Measurements from ENCODE around the gene TEKT3. TPM values are rescaled to one million over a fixed set of nuclear protein-coding genes. Genes with fewer than 3 reads are reported as not detected.

TEKT3 gene
- polyA plus RNA-seq, 1 of the 3 experiments (the other 2 are of a cell fraction): 0.62 TPM

DNA sequence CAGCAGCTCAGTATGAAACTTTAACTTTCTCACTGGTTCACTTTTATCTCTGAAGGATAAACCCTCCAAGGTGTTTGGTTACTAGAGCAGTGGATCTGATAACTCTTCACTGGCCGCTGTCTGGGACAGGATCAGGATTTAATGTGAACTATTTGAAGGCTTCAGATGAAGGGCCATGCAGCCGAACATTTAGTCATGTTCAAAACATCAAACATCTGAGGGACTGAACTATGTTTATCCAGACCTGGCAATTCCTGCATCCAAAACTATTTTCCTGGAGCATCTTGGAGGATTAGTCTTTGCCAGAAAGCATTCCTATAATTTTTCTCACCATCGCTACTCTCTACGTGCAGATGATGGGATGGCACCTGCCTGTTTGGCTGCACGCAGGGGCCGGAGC is 55.9 kb downstream of the TEKT3 start:
- H3K4me1 ChIP-seq (ENCODE audit: control insufficient read depth in 1 of 2, insufficient read depth in 2 of 2, low read depth in 1 of 2, low read length in 1 of 2): peaks cover 0 to 18% of the 10 kb centered on the region in 2 experiments; a peak in 2 of 4 replicates
- no peak for DNase-seq
- H3K9me2 ChIP-seq: no peaks in the 10 kb centered on the region
- ChIA-PET POLR2A (no interaction called here), CTCF (no interaction called here)
- 85% methylated on average over 6 of the region's 6 CpGs for WGBS (ENCODE audit: low lambda C conversion rate)
- no peaks in the 10 kb centered on the region; the same call in 1 of the 2 replicates for H3K27me3 ChIP-seq (ENCODE audit: insufficient read depth)
- H3K79me2 ChIP-seq (ENCODE audit: insufficient read depth): no peaks in the 10 kb centered on the region
- no peaks in the 10 kb centered on the region for H3K9me3 ChIP-seq
- H3K36me3 ChIP-seq (replicated peaks in 1 of 2; ENCODE audit: control insufficient read depth in 1 of 2, insufficient read depth in 2 of 2, low read length in 1 of 2): no peaks in the 10 kb centered on the region
- H3K9ac ChIP-seq: no peak overlapping the region
- no peak overlapping the region for H3K4me2 ChIP-seq
- TF ChIP-seq ELF1 (IDR thresholded peaks at IDR 0.05): no peak
- TF ChIP-seq POLR2AphosphoS5 (IDR thresholded peaks at IDR 0.05; ENCODE audit: low read depth, low read length): no peak
- TF ChIP-seq TAF1 (IDR thresholded peaks at IDR 0.05; ENCODE audit: borderline replicate concordance, low read depth, low read length): no peak
- TF ChIP-seq, protein P1, sequence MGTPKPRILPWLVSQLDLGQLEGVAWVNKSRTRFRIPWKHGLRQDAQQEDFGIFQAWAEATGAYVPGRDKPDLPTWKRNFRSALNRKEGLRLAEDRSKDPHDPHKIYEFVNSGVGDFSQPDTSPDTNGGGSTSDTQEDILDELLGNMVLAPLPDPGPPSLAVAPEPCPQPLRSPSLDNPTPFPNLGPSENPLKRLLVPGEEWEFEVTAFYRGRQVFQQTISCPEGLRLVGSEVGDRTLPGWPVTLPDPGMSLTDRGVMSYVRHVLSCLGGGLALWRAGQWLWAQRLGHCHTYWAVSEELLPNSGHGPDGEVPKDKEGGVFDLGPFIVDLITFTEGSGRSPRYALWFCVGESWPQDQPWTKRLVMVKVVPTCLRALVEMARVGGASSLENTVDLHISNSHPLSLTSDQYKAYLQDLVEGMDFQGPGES (IDR thresholded peaks at IDR 0.05; ENCODE audit: low read depth, low read length): no peak
- TF ChIP-seq, protein P2, sequence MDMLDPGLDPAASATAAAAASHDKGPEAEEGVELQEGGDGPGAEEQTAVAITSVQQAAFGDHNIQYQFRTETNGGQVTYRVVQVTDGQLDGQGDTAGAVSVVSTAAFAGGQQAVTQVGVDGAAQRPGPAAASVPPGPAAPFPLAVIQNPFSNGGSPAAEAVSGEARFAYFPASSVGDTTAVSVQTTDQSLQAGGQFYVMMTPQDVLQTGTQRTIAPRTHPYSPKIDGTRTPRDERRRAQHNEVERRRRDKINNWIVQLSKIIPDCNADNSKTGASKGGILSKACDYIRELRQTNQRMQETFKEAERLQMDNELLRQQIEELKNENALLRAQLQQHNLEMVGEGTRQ (IDR thresholded peaks at IDR 0.05; ENCODE audit: borderline replicate concordance, low read depth, low read length): no peak
- no peak for TF ChIP-seq GATA2 (CRISPR knock-in tag; IDR thresholded peaks at IDR 0.05)
- TF ChIP-seq SIN3A (IDR thresholded peaks at IDR 0.05; ENCODE audit: borderline replicate concordance, low read depth, low read length): no peak
- no peak for TF ChIP-seq FOSL2 (IDR thresholded peaks at IDR 0.05; ENCODE audit: borderline replicate concordance, low read depth)
- no peak for TF ChIP-seq FOXJ3 (CRISPR knock-in tag; IDR thresholded peaks at IDR 0.05)
- no peak for TF ChIP-seq FOXM1 (IDR thresholded peaks at IDR 0.05; ENCODE audit: low read depth)
- TF ChIP-seq NRF1 (IDR thresholded peaks at IDR 0.05; ENCODE audit: low read depth, low read length): no peak
- TF ChIP-seq SMC3 (IDR thresholded peaks at IDR 0.05; ENCODE audit: low read depth, low read length): no peak
- TF ChIP-seq TCF12 (IDR thresholded peaks at IDR 0.05): no peak
- no peak for TF ChIP-seq RAD21 (IDR thresholded peaks at IDR 0.05; ENCODE audit: low read length)
- TF ChIP-seq, protein P3, sequence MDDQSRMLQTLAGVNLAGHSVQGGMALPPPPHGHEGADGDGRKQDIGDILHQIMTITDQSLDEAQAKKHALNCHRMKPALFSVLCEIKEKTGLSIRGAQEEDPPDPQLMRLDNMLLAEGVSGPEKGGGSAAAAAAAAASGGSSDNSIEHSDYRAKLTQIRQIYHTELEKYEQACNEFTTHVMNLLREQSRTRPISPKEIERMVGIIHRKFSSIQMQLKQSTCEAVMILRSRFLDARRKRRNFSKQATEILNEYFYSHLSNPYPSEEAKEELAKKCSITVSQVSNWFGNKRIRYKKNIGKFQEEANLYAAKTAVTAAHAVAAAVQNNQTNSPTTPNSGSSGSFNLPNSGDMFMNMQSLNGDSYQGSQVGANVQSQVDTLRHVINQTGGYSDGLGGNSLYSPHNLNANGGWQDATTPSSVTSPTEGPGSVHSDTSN (IDR thresholded peaks at IDR 0.05): no peak
- TF ChIP-seq, protein P4, sequence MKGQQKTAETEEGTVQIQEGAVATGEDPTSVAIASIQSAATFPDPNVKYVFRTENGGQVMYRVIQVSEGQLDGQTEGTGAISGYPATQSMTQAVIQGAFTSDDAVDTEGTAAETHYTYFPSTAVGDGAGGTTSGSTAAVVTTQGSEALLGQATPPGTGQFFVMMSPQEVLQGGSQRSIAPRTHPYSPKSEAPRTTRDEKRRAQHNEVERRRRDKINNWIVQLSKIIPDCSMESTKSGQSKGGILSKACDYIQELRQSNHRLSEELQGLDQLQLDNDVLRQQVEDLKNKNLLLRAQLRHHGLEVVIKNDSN (IDR thresholded peaks at IDR 0.05; ENCODE audit: borderline replicate concordance, low read depth): no peak
- no peak for TF ChIP-seq TEAD4 (IDR thresholded peaks at IDR 0.05; ENCODE audit: borderline replicate concordance, insufficient read depth)
- no peak overlapping the region for H3K27ac ChIP-seq (ENCODE audit: low read depth in 2 of 2, low read length in 1 of 2)
- H3K4me3 ChIP-seq (ENCODE audit: low read depth in 2 of 2, low read length in 1 of 2): no peak overlapping the region
- no peaks in the 10 kb centered on the region for H4K20me1 ChIP-seq (ENCODE audit: insufficient read depth)
- no peaks in the 10 kb centered on the region for H3F3A ChIP-seq (replicated peaks; ENCODE audit: insufficient read depth)
- H2AFZ ChIP-seq (ENCODE audit: low read depth): no peak overlapping the region

Measured in SK-N-SH (cell line).